Brain microvascular endothelial cell (primary cell): ENCODE data around the gene PTPRD.

Source experiments
- DNase-seq: peaks from one replicate; pipeline ENCODE4 v3.0.0-alpha.2; 2020
- H3K27ac ChIP-seq: fragments of 250-450 bp; sonication (Bioruptor Pico); 2 replicates; pipeline ENCODE4 v1.5.1; 2020; ENCODE audit warnings: mild to moderate bottlenecking, moderate library complexity
- H3K27me3 ChIP-seq: fragments of 250-450 bp; sonication (Bioruptor Pico); replicated peaks from 2 replicates; pipeline ENCODE4 v1.5.1; 2020; ENCODE audit warnings: mild to moderate bottlenecking
- H3K36me3 ChIP-seq: fragments of 250-450 bp; sonication (Bioruptor Pico); replicated peaks from 2 replicates; pipeline ENCODE4 v1.5.1; 2020; ENCODE audit warnings: mild to moderate bottlenecking
- H3K4me3 ChIP-seq: 2 replicates; pipeline ENCODE4 v1.5.1; 2011; ENCODE audit warnings: low read depth, mild to moderate bottlenecking, control low read depth, low read length, moderate library complexity
- CTCF ChIP-seq: IDR thresholded peaks from 2 replicates; pipeline ENCODE4 v1.5.1; 2011; ENCODE audit warnings: low read depth, mild to moderate bottlenecking, moderate library complexity, low read length, control low read depth, inconsistent platforms; ENCODE audit errors: missing control alignments
- in situ Hi-C: cut with HindIII; loops from 2 replicates; pipeline ENCODE4 v1.10.0; 2017; ENCODE audit warnings: low sequenced_read_pairs, low pct_ligation_motif_present

PTPRD gene

GRCh38 chr9:8429768-8430167 is 2183.0 kb downstream of the PTPRD start:
- no peak for DNase-seq
- in situ Hi-C loops = no loop called here
- no peak for TF ChIP-seq CTCF

GRCh38 chr9:8429157-8429556 is 2183.6 kb downstream of the PTPRD start:
- H3K27ac ChIP-seq = no peak overlapping the region
- H3K27me3 ChIP-seq = no peaks in the 10 kb centered on the region
- H3K4me3 ChIP-seq = no peak overlapping the region
- in situ Hi-C loops = no loop called here
- H3K36me3 ChIP-seq = no peaks in the 10 kb centered on the region
- no peak for TF ChIP-seq CTCF
- DNase-seq = no peak

More at GRCh38 chr9:8429768-8430167, 2183.0 kb downstream of the PTPRD start:
- Histone ChIP-seq H3K27me3 (no peaks in the 10 kb centered on the region), H3K4me3 (no peak overlapping the region), H3K36me3 (no peaks in the 10 kb centered on the region), H3K27ac (no peak overlapping the region)

GRCh38 chr9:8428389-8428788 is 2184.4 kb downstream of the PTPRD start:
- no peak for DNase-seq
- in situ Hi-C loops = no loop called here
- H3K27me3 ChIP-seq = no peaks in the 10 kb centered on the region
- no peaks in the 10 kb centered on the region for H3K36me3 ChIP-seq
- no peak overlapping the region for H3K27ac ChIP-seq
- TF ChIP-seq CTCF = no peak
- H3K4me3 ChIP-seq = no peak overlapping the region

- Histone ChIP-seq H3K27me3 (no peaks in the 10 kb centered on the region), H3K4me3 (no peak overlapping the region), H3K27ac (no peak overlapping the region), H3K36me3 (no peaks in the 10 kb centered on the region)
- DNase-seq = no peak
- in situ Hi-C loops = no loop called here
- TF ChIP-seq CTCF = no peak
Measured at GRCh38 chr9:8424786-8425410, 2187.9 kb downstream of the PTPRD start.

- H3K27me3 ChIP-seq = no peaks in the 10 kb centered on the region
- H3K27ac ChIP-seq = no peak overlapping the region
- no peak overlapping the region for H3K4me3 ChIP-seq
- no peak for DNase-seq
- no peaks in the 10 kb centered on the region for H3K36me3 ChIP-seq
- TF ChIP-seq CTCF = no peak
- in situ Hi-C loops = no loop called here
Measured at GRCh38 chr9:8420416-8420815, 2192.4 kb downstream of the PTPRD start.
